H1 (cell line): ENCODE data around the gene PALD1. TPM values are rescaled to one million over a fixed set of nuclear protein-coding genes. Genes with fewer than 3 reads are reported as not detected.

Experiments
- ZNF274 ChIP-seq: IDR thresholded peaks from 2 replicates; pipeline ENCODE4 v1.7.0; 2012; ENCODE audit warnings: low read length, borderline replicate concordance; ENCODE audit errors: extremely low read depth
- polyA plus RNA-seq, 7 experiments: library from polyadenylated mRNA; depleted of rRNA in 3 of 7; stranded (reverse) in 5 of 7; unstranded in 2 of 7; fragments of >200 nt in 5 of 7; fragments of 200-250 nt in 2 of 7; gene quantifications; 1 replicate in 5 of 7; 2 replicates in 1 of 7; 4 replicates in 1 of 7; pipeline versions ENCODE4 v1.2.1 to v1.2.3, GENCODE V29; 2011 to 2013; ENCODE audit warnings: missing spikeins in 2 of 7, mixed read lengths in 2 of 7
- total RNA-seq: library from RNA; stranded (reverse); fragmentation: NEBNext Ultra II Directional; extraction: Animal tissue kit (Norgen Biotek cat#: 25700); gene quantifications from 2 replicates; pipeline ENCODE4 v1.2.1, GENCODE V29; 2021

Gene PALD1
- total and polyA plus RNA-seq, 2 of the 8 experiments (the other 6 are each of a cell fraction or from before 2014, with no cell fraction given): 13.3 to 32.8 TPM

GRCh38 chr10:70560511-70560941 lies 82.0 kb downstream of the PALD1 start (continued):
- no peak for TF ChIP-seq ZNF274
